ENCODE measurements around the gene FOXP4.

- TF ChIP-seq CTCF (conservative IDR thresholded peaks at IDR 0.05) (no peak), EZH2 (IDR thresholded peaks at IDR 0.05; ENCODE audit: low read depth) (no peak)
Measured at GRCh38 chr6:41599015-41599851, 53.1 kb downstream of the FOXP4 start.
